Midbrain (tissue), 1 donor: ENCODE data around the gene PDZD7.
A peak's percentile ranks its signal among the peaks of the same experiment; 100 is the strongest.
"Not testable (repeated sequence)": the region's sequence is repeated elsewhere in the genome, so short reads cannot be mapped to it uniquely, and the experiment has no call there.

Experiments
- DNase-seq: peaks from one replicate; lab custom pipeline; 2025; lab: John Stamatoyannopoulos, UW

PDZD7 gene

DNA sequence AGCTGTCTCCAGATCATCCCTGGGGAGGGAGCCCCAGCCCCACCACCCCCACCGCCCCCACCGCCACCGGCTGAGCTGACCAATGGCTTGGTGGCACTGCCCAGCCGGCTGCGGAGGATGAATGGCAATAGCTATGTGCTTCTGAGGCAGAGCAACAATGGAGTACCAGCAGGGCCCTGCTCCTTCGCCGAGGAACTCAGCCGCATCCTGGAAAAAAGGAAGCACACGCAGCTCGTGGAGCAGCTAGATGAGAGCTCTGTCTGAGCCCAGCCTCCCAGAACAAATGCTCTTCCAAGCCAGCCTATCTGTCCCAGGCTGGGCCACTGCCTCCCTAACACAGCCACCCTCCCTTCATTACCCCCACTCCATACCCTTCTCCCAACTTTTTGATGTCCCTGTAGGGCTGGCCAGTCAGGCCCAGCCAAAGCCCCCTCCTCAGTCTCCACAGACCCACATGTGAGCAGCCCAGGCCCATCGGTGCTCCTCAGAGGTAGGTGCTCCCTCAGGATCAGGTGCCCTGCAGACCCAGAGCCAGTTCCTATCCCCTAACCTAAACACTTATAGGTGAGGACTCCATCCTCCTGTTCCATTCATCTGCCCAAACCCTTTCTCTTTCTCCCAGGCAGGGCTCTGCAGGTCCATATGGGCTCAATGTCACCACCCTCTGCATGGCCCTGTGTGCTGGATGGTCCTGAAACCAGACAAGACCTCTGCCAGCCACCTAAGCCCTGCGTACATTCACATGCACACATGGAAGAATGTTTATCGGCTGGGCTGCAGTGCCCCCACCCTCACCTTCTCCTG lies 46.9 kb downstream of the PDZD7 start:
- no peak for DNase-seq

DNA sequence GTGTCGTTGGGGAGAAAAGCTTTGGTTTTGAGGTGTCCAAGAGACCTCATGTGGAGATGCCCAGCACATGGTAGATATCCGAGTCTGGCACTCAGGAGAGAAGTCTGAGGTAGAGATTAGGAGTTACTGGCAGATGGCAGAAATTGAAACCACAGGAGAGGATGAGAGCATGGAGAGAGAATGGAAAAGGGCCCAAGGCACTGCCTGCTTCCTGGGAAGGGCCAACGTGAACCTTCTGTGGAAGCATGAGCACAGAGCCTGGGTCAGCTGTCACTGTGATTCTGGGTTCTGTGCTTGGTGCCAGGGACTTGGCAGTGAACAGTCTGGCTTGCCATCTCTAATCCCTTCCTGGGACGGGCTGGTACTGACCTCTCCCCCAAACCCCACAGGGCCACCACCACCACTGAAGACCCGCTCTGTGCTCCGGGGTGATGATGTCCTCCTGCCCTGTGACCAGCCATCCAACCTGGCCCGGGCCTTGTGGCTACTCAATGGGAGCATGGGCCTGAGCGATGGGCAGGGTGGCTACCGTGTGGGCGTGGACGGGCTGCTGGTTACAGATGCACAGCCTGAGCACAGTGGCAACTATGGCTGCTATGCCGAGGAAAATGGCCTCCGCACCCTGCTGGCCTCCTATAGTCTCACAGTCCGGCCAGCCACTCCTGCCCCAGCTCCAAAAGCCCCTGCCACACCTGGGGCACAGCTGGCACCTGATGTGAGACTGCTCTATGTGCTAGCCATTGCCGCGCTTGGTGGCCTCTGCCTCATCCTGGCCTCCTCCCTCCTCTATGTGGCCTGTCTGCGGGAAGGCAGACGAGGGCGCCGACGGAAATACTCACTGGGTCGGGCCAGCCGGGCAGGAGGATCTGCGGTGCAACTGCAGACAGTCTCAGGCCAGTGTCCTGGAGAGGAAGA lies 47.8 kb downstream of the PDZD7 start:
- DNase-seq: no peak

DNA sequence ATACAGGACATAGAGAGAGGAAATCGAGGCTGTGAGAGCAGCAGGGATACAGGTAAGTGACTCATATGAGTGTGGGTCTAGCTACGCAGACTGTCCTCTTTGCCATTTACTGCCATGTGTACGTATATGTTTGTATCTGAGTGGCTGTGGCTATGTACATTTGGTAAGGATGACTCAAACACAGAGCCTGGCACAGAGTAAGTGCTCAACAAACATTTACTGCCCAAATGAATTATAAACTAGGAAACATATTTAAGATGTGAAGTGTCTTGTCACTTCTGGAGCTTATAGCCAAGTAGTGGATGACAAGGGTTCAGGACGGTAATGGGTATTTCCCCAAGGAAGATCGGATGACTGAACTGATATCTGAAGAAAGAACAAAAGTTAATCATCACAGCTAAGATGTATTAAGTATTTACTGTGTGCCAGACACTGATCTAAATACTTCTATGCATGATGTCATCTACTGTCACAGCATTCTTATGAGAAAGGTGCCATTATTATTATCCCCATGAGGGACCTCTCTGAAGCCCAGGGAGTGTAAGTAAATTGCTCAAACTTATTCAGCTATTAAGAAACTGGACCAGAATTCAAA lies 49.7 kb downstream of the PDZD7 start:
- DNase-seq: no peak

DNA sequence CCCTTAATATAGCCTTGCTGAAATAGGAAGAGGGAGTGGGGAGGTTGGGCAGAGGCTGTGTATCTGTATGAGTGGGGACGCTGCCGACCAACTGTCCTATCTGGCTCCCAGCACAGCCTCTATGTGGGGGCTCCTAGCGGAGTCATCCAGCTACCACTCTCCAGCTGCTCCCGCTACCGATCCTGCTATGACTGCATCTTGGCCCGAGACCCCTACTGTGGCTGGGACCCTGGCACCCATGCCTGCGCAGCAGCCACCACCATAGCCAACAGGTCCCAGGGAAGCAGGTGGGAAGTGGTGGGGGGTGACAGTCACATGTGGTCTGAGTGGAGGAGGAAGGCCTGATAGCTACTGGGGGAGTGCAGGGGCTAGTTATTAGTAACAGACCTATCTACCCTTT lies 50.2 kb downstream of the PDZD7 start:
- no peak for DNase-seq

DNA sequence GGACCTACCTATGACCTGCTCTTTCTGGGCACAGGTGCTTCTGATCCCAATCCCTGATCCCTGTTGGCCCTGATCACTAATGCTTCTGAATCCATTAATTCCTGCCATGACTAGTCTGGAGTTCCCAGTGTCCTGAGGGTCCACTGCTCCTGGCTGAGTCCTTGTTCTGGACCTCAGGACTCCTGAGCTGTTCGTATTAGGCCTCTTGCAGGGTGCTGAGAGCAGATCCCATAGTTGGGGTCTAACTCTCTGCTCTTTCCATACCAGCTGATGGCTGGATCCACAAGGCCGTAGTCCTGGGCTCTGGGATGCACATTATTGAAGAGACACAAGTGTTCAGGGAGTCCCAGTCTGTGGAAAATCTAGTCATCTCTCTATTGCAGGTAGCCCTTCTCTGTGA lies 50.6 kb downstream of the PDZD7 start:
- DNase-seq: no peak

DNA sequence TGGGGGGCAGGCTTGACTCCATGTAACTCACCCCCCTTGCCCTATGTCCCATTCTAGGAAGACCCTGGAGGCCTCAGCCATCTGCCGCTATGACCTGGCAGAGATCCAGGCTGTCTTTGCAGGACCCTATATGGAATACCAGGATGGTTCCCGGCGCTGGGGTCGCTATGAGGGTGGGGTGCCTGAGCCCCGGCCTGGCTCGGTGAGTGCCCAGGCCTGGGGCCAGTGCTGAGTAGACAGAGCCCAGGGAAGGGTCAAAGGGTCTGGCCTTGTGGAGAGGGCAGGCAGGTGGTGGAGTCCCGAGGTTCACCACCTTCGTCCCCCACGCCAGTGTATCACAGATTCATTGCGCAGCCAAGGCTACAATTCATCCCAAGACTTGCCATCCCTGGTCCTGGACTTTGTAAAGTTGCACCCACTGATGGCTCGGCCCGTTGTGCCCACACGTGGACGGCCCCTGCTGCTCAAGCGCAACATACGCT lies 51.1 kb downstream of the PDZD7 start:
- no peak for DNase-seq

DNA sequence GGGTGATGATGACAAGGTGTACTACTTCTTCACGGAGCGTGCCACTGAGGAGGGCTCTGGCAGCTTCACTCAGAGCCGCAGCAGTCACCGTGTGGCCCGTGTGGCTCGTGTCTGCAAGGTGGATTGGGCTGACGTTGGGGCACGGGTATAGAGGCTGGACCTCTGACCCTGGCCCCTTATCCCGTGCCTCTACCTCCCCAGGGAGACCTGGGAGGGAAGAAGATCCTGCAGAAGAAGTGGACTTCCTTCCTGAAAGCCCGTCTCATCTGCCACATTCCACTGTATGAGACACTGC lies 52.1 kb downstream of the PDZD7 start:
- no peak for DNase-seq

DNA sequence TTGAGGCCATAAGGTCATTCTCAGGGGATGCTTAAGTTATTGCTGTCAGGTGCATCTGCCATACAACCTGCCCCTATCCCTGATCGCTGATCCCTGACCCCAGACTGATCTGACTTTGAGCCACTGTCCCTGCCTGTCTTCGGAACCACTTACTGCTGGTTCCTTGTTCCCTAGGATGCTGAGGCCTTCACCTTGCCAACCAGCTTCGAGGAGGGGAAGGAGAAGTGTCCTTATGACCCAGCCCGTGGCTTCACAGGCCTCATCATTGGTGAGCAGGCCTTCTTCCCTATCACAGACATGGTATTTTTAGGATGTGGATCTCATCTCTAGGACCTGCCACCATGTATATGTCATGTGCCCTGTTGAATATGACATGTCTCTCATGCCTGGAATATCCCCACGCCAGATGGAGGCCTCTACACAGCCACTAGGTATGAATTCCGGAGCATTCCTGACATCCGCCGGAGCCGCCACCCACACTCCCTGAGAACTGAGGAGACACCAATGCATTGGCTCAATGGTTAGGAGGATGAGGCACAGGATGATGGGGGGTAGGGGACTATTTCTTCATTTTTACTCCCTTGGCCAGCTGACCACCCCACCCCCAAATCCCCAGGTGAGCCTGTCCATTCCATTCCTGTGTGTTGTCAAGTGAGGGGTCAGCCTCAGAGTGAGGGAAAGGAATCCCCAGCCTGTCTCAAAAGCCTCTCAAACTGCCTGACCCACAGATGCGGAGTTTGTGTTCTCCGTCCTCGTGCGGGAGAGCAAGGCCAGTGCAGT lies 52.6 kb downstream of the PDZD7 start:
- no peak for DNase-seq

DNA sequence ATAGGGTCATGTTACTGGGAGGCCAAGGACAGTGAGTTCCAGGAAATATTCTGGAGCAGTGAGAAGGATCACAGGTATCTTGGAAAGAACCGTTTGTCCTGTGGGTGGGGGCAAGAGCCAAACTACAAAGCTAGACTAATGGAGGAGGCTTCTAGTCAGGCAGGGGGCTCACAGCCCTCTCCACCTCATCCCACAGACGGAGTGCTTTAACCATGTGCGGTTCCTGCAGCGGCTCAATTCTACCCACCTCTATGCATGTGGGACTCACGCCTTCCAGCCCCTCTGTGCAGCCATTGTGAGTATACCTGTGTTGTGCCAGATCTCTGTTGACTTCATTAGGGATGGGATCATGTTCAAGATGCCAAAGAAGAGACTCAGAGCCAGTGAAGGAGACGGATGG lies 53.5 kb downstream of the PDZD7 start:
- DNase-seq: no peak

DNA sequence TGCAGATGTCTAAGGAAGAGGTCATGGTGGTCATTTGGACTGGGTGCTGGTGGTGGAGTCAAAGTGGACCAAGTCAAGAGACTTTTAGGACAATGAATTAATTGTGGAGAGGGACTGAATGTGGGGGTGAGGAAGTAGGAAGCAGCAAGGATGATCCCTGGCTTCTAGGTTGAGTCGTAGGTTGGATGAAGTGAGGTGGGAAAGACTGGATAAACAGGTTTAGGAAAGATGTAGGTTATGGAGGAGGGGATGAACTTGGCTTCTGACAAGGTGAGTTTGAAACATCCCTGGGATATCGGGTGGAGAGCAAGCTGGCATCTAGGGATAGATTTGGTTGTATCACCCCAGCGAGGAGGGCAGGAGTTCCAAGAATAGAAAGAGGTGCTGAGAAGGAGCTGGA lies 54.0 kb downstream of the PDZD7 start:
- no peak for DNase-seq

DNA sequence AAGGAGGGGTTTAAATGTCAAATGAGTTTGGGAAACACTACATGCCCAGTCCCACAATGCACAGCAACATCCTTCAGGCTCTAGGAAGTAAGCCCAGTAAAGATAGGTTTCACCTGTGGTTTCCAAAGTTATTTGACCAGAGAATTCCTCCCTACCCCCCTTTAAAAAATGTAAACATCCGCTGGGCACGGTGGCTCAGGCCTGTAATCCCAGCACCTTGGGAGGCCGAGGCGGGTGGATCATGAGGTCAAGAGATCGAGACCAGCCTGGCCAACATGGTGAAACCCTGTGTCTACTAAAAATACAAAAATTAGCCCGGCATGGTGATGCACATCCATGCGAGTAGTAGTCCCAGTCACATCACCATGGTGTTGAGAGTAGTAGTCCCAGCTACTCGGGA lies 55.5 kb downstream of the PDZD7 start:
- not testable (repeated sequence) for DNase-seq

DNA sequence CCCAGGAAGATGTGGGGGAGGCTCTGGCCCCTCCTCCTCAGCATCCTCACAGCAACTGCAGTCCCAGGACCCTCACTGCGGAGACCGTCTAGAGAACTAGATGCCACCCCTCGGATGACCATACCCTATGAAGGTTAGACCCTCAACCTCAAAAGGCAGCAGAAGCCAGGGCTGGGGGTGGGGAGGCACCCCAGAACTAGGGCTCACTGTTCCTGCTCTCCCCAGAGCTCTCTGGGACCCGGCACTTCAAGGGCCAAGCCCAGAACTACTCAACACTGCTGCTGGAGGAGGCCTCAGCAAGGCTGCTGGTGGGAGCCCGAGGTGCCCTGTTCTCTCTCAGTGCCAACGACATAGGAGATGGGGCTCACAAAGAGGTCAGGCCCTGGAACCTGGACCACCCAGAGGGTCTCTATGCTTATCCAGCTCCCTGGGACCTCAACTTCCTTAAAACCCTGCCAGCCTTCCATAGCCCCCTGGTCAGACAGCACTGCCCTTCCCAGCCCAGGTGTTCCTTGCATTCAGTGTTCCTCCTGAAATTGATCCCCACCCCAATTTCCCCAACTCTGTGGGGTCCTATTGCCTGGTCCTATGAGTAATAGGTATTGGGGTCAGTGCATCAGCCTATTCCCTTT lies 57.9 kb downstream of the PDZD7 start:
- DNase-seq: no peak

DNA sequence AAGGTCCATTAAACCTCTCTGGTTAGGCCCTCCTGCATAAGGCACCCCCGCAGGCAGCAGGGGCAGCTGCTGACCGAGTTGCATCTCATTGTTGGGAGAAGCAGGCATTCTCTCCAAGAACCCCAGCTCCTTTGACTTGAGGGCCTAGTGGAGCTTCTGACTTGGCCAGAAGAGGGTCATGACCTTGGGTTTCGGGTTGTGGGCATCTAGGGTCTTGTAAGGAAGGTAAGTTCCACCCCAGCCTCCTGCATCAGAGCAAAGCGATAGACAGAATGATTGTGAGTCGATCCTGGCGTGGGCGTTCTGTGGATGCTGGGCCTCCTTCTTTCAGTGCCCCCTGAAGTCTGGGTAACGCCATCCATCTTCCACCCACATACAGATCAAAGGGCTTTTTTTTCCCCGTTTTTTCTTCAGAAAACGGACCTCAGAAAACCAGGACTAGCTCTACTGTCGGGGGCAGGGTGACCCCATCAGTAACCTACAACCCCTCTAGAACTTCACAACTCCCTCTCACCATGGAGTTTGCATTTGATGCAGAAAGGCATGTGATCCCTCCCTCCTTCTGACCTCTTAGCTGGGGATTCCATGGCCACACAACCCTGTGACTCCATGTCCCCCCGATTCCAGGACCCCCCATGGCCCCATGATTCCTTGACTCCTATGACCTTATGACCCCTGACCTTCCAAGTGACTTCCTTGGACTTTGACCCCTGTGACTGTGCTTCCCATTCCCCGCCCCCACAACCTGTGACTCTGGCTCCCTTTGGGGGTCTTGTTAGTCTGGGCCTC lies 58.6 kb downstream of the PDZD7 start:
- no peak for DNase-seq

DNA sequence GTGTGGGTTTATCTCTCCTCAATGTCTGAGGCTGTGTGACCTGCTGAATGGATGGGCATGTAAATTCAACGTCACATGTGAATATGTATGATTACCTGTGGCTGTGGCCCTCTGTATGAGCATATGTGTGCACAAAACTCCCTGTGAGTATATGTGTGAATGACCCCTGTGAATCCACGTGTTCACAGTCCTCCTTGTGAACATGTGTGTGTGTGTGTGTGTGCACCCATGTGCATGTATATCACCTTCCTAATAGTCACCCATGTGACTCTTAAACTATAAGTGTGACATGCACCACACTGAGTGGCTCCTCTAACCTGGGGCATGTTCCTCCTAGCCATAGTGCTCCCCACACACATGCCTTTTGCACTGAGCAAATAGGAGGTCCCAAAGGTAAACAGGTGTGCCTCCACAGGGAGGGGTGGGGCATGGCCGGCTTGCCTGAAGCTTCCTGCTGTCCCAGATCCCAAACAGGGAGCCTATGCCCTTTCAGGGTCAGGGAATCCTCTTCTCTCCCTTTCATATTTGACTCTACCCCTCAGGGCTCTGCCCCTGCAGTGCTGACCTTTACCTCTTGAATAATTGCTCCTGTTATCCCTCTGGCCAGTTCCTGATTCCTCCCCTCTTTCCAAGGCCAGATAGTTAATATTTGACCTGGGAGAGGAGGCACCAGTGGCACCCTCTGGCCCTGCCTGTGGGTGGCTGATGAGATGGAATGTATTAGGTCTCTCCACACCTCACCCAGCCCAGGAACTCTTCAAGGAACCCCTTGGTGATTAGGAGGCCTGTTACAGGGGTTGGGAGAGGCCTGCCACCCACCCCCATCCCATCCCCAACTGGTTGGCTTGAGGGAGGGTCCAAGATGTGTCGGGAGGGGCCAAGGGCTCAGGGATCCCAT lies 59.8 kb downstream of the PDZD7 start:
- no peak for DNase-seq

DNA sequence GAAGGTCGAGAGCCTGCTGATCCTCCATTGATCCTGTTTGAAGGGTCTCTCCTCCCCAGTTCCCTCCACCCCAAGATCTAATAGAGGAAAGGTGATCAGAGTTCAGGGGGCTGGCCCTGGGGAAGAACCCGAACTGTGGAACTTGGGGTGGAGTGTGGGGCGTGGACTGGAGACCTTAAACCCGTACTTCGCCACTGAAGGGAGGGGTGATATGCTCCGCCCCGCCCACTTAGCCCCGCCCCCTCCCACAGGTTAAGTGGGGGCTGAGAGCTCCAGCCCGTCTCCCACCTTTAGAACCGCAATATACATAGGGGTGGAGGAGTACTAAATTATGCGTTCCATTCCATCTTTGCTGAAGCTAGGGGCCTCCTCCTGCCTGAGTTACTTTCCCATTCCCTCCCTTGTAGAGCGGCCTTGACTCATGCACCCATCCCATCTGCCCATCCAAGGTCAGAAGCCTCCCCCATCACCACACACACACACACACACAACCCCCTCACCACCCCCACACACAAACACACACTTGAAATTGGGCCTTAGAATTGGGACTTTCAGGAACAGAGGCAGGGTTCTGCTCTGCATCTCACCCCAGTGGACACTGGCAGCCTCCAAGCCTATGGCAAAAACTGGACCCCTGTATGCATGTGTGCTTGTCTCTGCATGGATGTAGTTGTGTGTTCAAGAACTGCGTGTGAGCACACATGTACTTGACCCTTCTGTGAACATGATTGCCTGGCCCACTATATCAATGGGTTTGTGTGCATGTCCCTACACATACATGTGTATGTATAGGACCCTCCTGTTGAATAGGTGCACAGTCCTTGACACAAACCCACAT lies 60.6 kb downstream of the PDZD7 start:
- DNase-seq: no peak

DNA sequence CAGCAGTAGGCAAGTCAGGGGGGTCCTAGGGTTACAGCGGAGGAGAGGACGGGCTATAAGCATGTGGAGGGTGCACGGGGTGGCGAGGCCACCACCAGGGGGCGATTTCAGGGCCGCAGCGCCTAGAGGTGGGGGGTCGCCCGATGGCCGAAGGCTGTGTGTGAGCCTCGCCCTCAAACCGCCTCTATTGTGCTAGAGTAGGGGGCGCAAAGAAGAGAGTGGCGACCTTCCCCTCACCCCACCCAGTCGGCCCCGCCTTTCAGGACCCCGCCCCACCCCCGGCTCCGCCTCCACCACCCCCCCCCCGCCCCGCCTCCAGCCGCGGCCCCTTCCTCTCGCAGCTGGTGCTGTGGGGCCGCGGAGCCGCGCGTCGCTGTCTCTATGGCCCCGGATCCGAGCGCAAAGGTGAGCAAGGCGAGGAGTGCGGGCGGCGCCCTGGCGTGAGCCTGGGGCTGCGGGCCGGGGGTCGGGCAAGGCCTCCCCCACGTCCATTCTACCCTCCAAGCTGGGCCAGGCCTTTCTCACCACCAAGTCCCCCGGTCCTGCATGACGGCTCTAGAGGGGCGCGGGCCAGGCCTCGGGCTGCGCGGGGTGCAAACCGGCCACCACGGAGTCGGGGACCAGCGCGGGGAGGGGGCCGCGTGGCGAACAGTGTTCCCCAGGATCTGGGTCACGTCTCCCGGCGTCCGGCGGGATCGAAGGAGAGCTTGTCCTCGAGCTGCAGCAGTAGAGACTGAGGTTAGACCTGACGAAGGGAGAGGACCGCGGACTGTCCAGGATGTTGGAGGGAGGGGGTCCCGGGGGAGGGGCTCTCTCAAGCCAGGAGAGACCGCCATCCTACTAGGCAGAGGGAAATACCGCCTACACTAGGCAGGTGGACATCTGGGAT lies 61.5 kb downstream of the PDZD7 start, which contains the start of gene SEMA4G:
TSS of gene SEMA4G (plus strand) at position 318 of the 889 bp plus-strand sequence. CDS start 3,409 bp downstream, outside the sequence.
- peak; percentile 49 for DNase-seq

DNA sequence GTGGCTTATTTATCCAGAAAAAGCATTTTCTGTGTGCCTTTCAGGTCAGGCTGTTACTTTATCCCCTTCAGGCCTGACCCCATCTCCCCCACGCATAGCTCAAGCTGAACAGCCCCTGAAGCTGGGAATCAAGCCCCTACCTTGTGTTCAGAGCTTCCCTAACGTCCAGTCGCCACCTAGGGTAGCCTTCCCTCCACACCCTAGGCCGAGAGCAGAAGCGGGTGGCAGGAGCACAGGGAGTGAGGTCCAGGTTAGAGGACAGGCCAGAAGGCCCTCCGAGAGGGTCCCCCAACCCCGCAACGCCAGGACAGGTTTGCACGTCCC lies 62.1 kb downstream of the PDZD7 start:
- no peak for DNase-seq
